ACC112 (cell line): ENCODE results near the gene FBLN2.
A peak's percentile ranks its signal among the peaks of the same experiment; 100 is the strongest.

Source experiments
- H2AFZ ChIP-seq: fragments of 200-600 bp; sonication (generic); one replicate; pipeline ENCODE4 v1.6.0; 2017; ENCODE audit warnings: antibody characterized with exemption, low read length; ENCODE audit not compliant: unreplicated experiment
- H3K27ac ChIP-seq: fragments of 200-600 bp; sonication (generic); 2 replicates; pipeline ENCODE4 v1.5.1; 2014; ENCODE audit warnings: low read depth, mild to moderate bottlenecking, antibody characterized with exemption, low read length, moderate library complexity
- H3K27me3 ChIP-seq: fragments of 200-600 bp; sonication (generic); 2 replicates; pipeline ENCODE4 v1.6.1; 2014; ENCODE audit warnings: mild to moderate bottlenecking, antibody characterized with exemption, low read length, moderate library complexity, mixed read lengths; ENCODE audit not compliant: insufficient read depth
- H3K36me3 ChIP-seq: fragments of 200-600 bp; sonication (generic); 2 replicates; pipeline ENCODE4 v1.6.1; 2016; ENCODE audit warnings: mild to moderate bottlenecking, antibody characterized with exemption, low read length, moderate library complexity, mixed read lengths; ENCODE audit not compliant: insufficient read depth
- H3K4me1 ChIP-seq: fragments of 200-600 bp; sonication (generic); one replicate; pipeline ENCODE4 v1.6.1; 2016; ENCODE audit warnings: low read length, mixed read lengths; ENCODE audit not compliant: insufficient read depth, unreplicated experiment, control insufficient read depth
- H3K4me3 ChIP-seq: fragments of 200-600 bp; sonication (generic); 2 replicates; pipeline ENCODE4 v1.5.1; 2014; ENCODE audit warnings: mild to moderate bottlenecking, low read depth, low read length
- H3K79me2 ChIP-seq: fragments of 200-600 bp; sonication (generic); one replicate; pipeline ENCODE4 v1.6.0; 2016; ENCODE audit warnings: low read length; ENCODE audit not compliant: control insufficient read depth, unreplicated experiment, insufficient read depth

FBLN2 gene

GRCh38 chr3:13535905-13536304, 13.0 kb upstream of the FBLN2 start:
- H3K27me3 ChIP-seq = no peaks in the 10 kb centered on the region
- H3K27ac ChIP-seq = no peak overlapping the region
- H3K4me3 ChIP-seq = no peak overlapping the region
- H2AFZ ChIP-seq = no peak overlapping the region
- no peaks in the 10 kb centered on the region for H3K36me3 ChIP-seq
- no peaks in the 10 kb centered on the region for H3K79me2 ChIP-seq
- peaks cover 45% of the 10 kb centered on the region for H3K4me1 ChIP-seq

- Histone ChIP-seq H3K27me3 (no peaks in the 10 kb centered on the region), H3K79me2 (no peaks in the 10 kb centered on the region), H3K36me3 (no peaks in the 10 kb centered on the region), H3K4me1 (peaks cover 45% of the 10 kb centered on the region), H3K27ac (peak overlapping the region; percentile 88; the same call in 1 of the 2 replicates), H2AFZ (no peak overlapping the region), H3K4me3 (no peak overlapping the region)
Observed at GRCh38 chr3:13536432-13536831, 12.5 kb upstream of the FBLN2 start.

GRCh38 chr3:13536832-13537231, 12.1 kb upstream of the FBLN2 start:
- Histone ChIP-seq H3K4me1 (peaks cover 45% of the 10 kb centered on the region), H3K27ac (peak overlapping the region; percentile 88), H3K36me3 (no peaks in the 10 kb centered on the region), H3K79me2 (no peaks in the 10 kb centered on the region), H2AFZ (no peak overlapping the region), H3K27me3 (no peaks in the 10 kb centered on the region), H3K4me3 (no peak overlapping the region)

- H2AFZ ChIP-seq = no peak overlapping the region
- H3K4me3 ChIP-seq = no peak overlapping the region
- no peaks in the 10 kb centered on the region for H3K79me2 ChIP-seq
- no peaks in the 10 kb centered on the region for H3K27me3 ChIP-seq
- peak overlapping the region; percentile 88 for H3K27ac ChIP-seq
- no peaks in the 10 kb centered on the region for H3K36me3 ChIP-seq
- peaks cover 45% of the 10 kb centered on the region for H3K4me1 ChIP-seq
Observed at GRCh38 chr3:13537244-13537908, 11.5 kb upstream of the FBLN2 start.

- H3K4me3 ChIP-seq = no peak overlapping the region
- peaks cover 46% of the 10 kb centered on the region for H3K4me1 ChIP-seq
- H2AFZ ChIP-seq = no peak overlapping the region
- H3K27ac ChIP-seq = peak overlapping the region; percentile 88
- H3K27me3 ChIP-seq = no peaks in the 10 kb centered on the region
- no peaks in the 10 kb centered on the region for H3K36me3 ChIP-seq
- no peaks in the 10 kb centered on the region for H3K79me2 ChIP-seq
Observed at GRCh38 chr3:13537909-13538296, 11.0 kb upstream of the FBLN2 start.

- Histone ChIP-seq H3K79me2 (no peaks in the 10 kb centered on the region), H3K4me3 (no peak overlapping the region), H3K27ac (peak overlapping the region; percentile 88), H3K27me3 (no peaks in the 10 kb centered on the region), H3K4me1 (peaks cover 54% of the 10 kb centered on the region), H2AFZ (no peak overlapping the region), H3K36me3 (no peaks in the 10 kb centered on the region)
Observed at GRCh38 chr3:13538520-13539291, 10.2 kb upstream of the FBLN2 start.

GRCh38 chr3:13539292-13539638, 9.7 kb upstream of the FBLN2 start:
- Histone ChIP-seq H3K27ac (peak overlapping the region; percentile 88), H3K36me3 (no peaks in the 10 kb centered on the region), H2AFZ (no peak overlapping the region), H3K79me2 (no peaks in the 10 kb centered on the region), H3K4me3 (no peak overlapping the region), H3K27me3 (no peaks in the 10 kb centered on the region), H3K4me1 (peaks cover 60% of the 10 kb centered on the region)

- no peaks in the 10 kb centered on the region for H3K27me3 ChIP-seq
- H3K4me1 ChIP-seq = peaks cover 64% of the 10 kb centered on the region
- H3K79me2 ChIP-seq = no peaks in the 10 kb centered on the region
- no peaks in the 10 kb centered on the region for H3K36me3 ChIP-seq
- peak overlapping the region; percentile 88 for H3K27ac ChIP-seq
- H3K4me3 ChIP-seq = no peak overlapping the region
- no peak overlapping the region for H2AFZ ChIP-seq
Observed at GRCh38 chr3:13539671-13540070, 9.3 kb upstream of the FBLN2 start.

- H3K4me3 ChIP-seq = no peak overlapping the region
- no peak overlapping the region for H2AFZ ChIP-seq
- no peaks in the 10 kb centered on the region for H3K36me3 ChIP-seq
- no peak overlapping the region for H3K27ac ChIP-seq
- peaks cover 72% of the 10 kb centered on the region for H3K4me1 ChIP-seq
- H3K27me3 ChIP-seq = no peaks in the 10 kb centered on the region
- H3K79me2 ChIP-seq = no peaks in the 10 kb centered on the region
Observed at GRCh38 chr3:13540297-13540995, 8.5 kb upstream of the FBLN2 start.

- Histone ChIP-seq H3K4me3 (no peak overlapping the region), H3K4me1 (peaks cover 75% of the 10 kb centered on the region), H2AFZ (no peak overlapping the region), H3K36me3 (no peaks in the 10 kb centered on the region), H3K79me2 (no peaks in the 10 kb centered on the region), H3K27me3 (no peaks in the 10 kb centered on the region), H3K27ac (no peak overlapping the region)
Observed at GRCh38 chr3:13541691-13542090, 7.2 kb upstream of the FBLN2 start.
